Naive B cell (primary cell): Measurements from ENCODE around the gene ZFP36. TPM values are rescaled to one million over a fixed set of nuclear protein-coding genes. Genes with fewer than 3 reads are reported as not detected.

Experiments used
- ATAC-seq, 2 donors: fragments of 150-1000 bp; cut with Tn5 transposase; 2 replicates each; pipeline ENCODE4 v1.10.0; 2021; ENCODE audit warnings: low read depth in 2 of 2, mild to moderate bottlenecking in 2 of 2, moderate library complexity in 2 of 2
- DNase-seq: peaks from one replicate; pipeline ENCODE4 v3.0.0; 2022
- H3K27ac Mint-ChIP-seq, 6 donors: one replicate each; pipeline ENCODE4 v1.8.0; 2020 to 2022; ENCODE audit warnings: mild to moderate bottlenecking in 6 of 6, mixed read lengths in 6 of 6, moderate library complexity in 5 of 6, inconsistent platforms in 2 of 6
- H3K27me3 Mint-ChIP-seq, 3 donors: one replicate each; pipeline ENCODE4 v1.8.0; 2021 to 2022; ENCODE audit warnings: mixed read lengths in 3 of 3, mild to moderate bottlenecking in 1 of 3
- H3K36me3 Mint-ChIP-seq, 2 donors: one replicate each; pipeline ENCODE4 v1.8.0; 2020 to 2022; ENCODE audit warnings: mixed read lengths in 2 of 2, inconsistent platforms in 1 of 2, mild to moderate bottlenecking in 1 of 2
- H3K4me1 Mint-ChIP-seq, 3 donors: one replicate each; pipeline ENCODE4 v1.8.0; 2020 to 2022; ENCODE audit warnings: mixed read lengths in 3 of 3, inconsistent platforms in 1 of 3, mild to moderate bottlenecking in 1 of 3, moderate library complexity in 1 of 3
- H3K4me3 Mint-ChIP-seq, 8 donors: one replicate each; pipeline ENCODE4 v1.8.0; 2020 to 2022; ENCODE audit warnings: mild to moderate bottlenecking in 8 of 8, mixed read lengths in 8 of 8, moderate library complexity in 8 of 8, inconsistent platforms in 2 of 8
- H3K9me3 Mint-ChIP-seq, 7 donors: one replicate each; pipeline ENCODE4 v1.8.0; 2020 to 2022; ENCODE audit warnings: mixed read lengths in 7 of 7, mild to moderate bottlenecking in 5 of 7, inconsistent platforms in 2 of 7, moderate library complexity in 1 of 7
- polyA plus RNA-seq, 6 donors: library from polyadenylated mRNA; unstranded; fragments of 300-500 nt; fragmentation: Illumina TruSeq; gene quantifications; one replicate each; pipeline ENCODE4 v1.2.3, GENCODE V29; 2021; ENCODE audit warnings: low read depth in 6 of 6

ZFP36 gene
- polyA plus RNA-seq, 6 donors from 2014 or later, result 291 to 784 (median 445) TPM

- peaks cover 41 to 68% (median 49%) of the 10 kb centered on the region in 3 donors for H3K4me1 Mint-ChIP-seq
- H3K27me3 Mint-ChIP-seq, result peaks cover 0 to 7% (median 0%) of the 10 kb centered on the region in 3 donors
- H3K36me3 Mint-ChIP-seq, result peaks cover 13 to 18% of the 10 kb centered on the region in 2 donors
- peaks cover 0 to 2% (median 1%) of the 10 kb centered on the region in 7 donors for H3K9me3 Mint-ChIP-seq
- DNase-seq, result peak; percentile 93
- H3K4me3 Mint-ChIP-seq, result peak overlapping the region; percentile 83 to 99 (median 96)
- peak; percentile 28 to 31 for ATAC-seq
- H3K27ac Mint-ChIP-seq, result peak overlapping the region; percentile 98 to 100 (median 100)
These were observed 5.1 kb downstream of the ZFP36 start for GRCh38 chr19:39411832-39412099.

GRCh38 chr19:39412100-39412866, 5.6 kb downstream of the ZFP36 start, which contains the start of gene PLEKHG2:
PLEKHG2 (plus strand) TSS chr19:39412669; CDS start chr19:39414087, 1,418 bp downstream.
- peak within 1 kb of the TSS; percentile 83 to 99 (median 96) for H3K4me3 Mint-ChIP-seq
- H3K27me3 Mint-ChIP-seq, result peaks cover 0 to 7% (median 0%) of the 10 kb centered on the region in 3 donors
- H3K27ac Mint-ChIP-seq, result peak within 1 kb of the TSS; percentile 98 to 100 (median 100)
- peak; percentile 98 for DNase-seq
- H3K9me3 Mint-ChIP-seq, result peaks cover 0 to 2% (median 1%) of the 10 kb centered on the region in 7 donors
- ATAC-seq, result peak; percentile 56 to 58
- peaks cover 8 to 18% of the 10 kb centered on the region in 2 donors for H3K36me3 Mint-ChIP-seq
- peaks cover 41 to 63% (median 51%) of the 10 kb centered on the region in 3 donors for H3K4me1 Mint-ChIP-seq

- Mint-ChIP-seq H3K27me3 (peaks cover 0 to 7% (median 0%) of the 10 kb centered on the region in 3 donors), H3K36me3 (peaks cover 7 to 14% of the 10 kb centered on the region in 2 donors), H3K27ac (peak overlapping the region; percentile 68 to 100 (median 99)), H3K4me1 (peaks cover 43 to 60% (median 54%) of the 10 kb centered on the region in 3 donors), H3K4me3 (peak overlapping the region; percentile 83 to 99 (median 96)), H3K9me3 (peaks cover 0 to 2% (median 1%) of the 10 kb centered on the region in 7 donors)
- ATAC-seq, result no peak
- DNase-seq, result no peak
These were observed 6.2 kb downstream of the ZFP36 start for GRCh38 chr19:39412867-39413271.

GRCh38 chr19:39413272-39413910, 6.7 kb downstream of the ZFP36 start:
- Mint-ChIP-seq H3K27me3 (peaks cover 0 to 7% (median 0%) of the 10 kb centered on the region in 3 donors), H3K36me3 (peaks cover 7 to 8% of the 10 kb centered on the region in 2 donors), H3K9me3 (peaks cover 0 to 2% (median 1%) of the 10 kb centered on the region in 7 donors), H3K4me3 (peak overlapping the region; percentile 83 to 99 (median 96)), H3K4me1 (peaks cover 41 to 54% (median 51%) of the 10 kb centered on the region in 3 donors), H3K27ac (peak overlapping the region; percentile 85 to 100 (median 98))
- DNase-seq (no peak), ATAC-seq (no peak)

- peaks cover 0 to 7% (median 0%) of the 10 kb centered on the region in 3 donors for H3K27me3 Mint-ChIP-seq
- H3K36me3 Mint-ChIP-seq, result peaks cover under 1 to 2% of the 10 kb centered on the region in 2 donors
- H3K9me3 Mint-ChIP-seq, result peaks cover 0 to 2% (median 0%) of the 10 kb centered on the region in 7 donors
- ATAC-seq (no peak), DNase-seq (no peak)
- peak overlapping the region; percentile 79 to 98 (median 90) for H3K4me3 Mint-ChIP-seq
- peak overlapping the region; percentile 85 to 98 (median 94) for H3K27ac Mint-ChIP-seq
- H3K4me1 Mint-ChIP-seq, result peaks cover 35 to 48% (median 44%) of the 10 kb centered on the region in 3 donors
These were observed 7.4 kb downstream of the ZFP36 start for GRCh38 chr19:39413911-39414608.

GRCh38 chr19:39415111-39416046, 8.7 kb downstream of the ZFP36 start:
- Mint-ChIP-seq H3K4me1 (peaks cover 32 to 41% (median 36%) of the 10 kb centered on the region in 3 donors), H3K27me3 (peaks cover 0 to 7% (median 0%) of the 10 kb centered on the region in 3 donors), H3K36me3 (no peaks in the 10 kb centered on the region), H3K4me3 (peak overlapping the region in 4 of 8 donors; percentile 60 to 69 (median 64)), H3K27ac (peak overlapping the region in 3 of 6 donors; percentile 2 to 98 (median 80)), H3K9me3 (peaks cover 0 to 2% (median 0%) of the 10 kb centered on the region in 7 donors)
- DNase-seq (no peak), ATAC-seq (no peak)

GRCh38 chr19:39416152-39417120, 9.8 kb downstream of the ZFP36 start:
- no peak for DNase-seq
- peak overlapping the region in 2 of 8 donors; percentile 60 to 68 for H3K4me3 Mint-ChIP-seq
- peaks cover 21 to 30% (median 25%) of the 10 kb centered on the region in 3 donors for H3K4me1 Mint-ChIP-seq

GRCh38 chr19:39417463-39418181, 11.0 kb downstream of the ZFP36 start:
- ATAC-seq (peak; percentile 27 to 35), DNase-seq (no peak)
- Mint-ChIP-seq H3K27ac (peak overlapping the region in 4 of 6 donors; percentile 27 to 95 (median 79)), H3K4me1 (peaks cover 15 to 20% (median 16%) of the 10 kb centered on the region in 3 donors), H3K36me3 (no peaks in the 10 kb centered on the region), H3K27me3 (no peaks in the 10 kb centered on the region), H3K9me3 (no peaks in the 10 kb centered on the region), H3K4me3 (peak overlapping the region in 2 of 8 donors; percentile 21 to 66)

More at GRCh38 chr19:39416152-39417120, 9.8 kb downstream of the ZFP36 start:
- ATAC-seq, result no peak
- peaks cover 0 to 2% (median 0%) of the 10 kb centered on the region in 7 donors for H3K9me3 Mint-ChIP-seq
- peaks cover 0 to 7% (median 0%) of the 10 kb centered on the region in 3 donors for H3K27me3 Mint-ChIP-seq
- no peaks in the 10 kb centered on the region for H3K36me3 Mint-ChIP-seq
- H3K27ac Mint-ChIP-seq, result peak overlapping the region in 3 of 6 donors; percentile 27 to 86 (median 30)

GRCh38 chr19:39419003-39419402, 12.4 kb downstream of the ZFP36 start:
- no peaks in the 10 kb centered on the region for H3K36me3 Mint-ChIP-seq
- H3K4me1 Mint-ChIP-seq, result peaks cover 11 to 18% (median 11%) of the 10 kb centered on the region in 3 donors
- H3K9me3 Mint-ChIP-seq, result no peaks in the 10 kb centered on the region
- H3K4me3 Mint-ChIP-seq, result peak overlapping the region in 2 of 8 donors; percentile 36 to 46
- ATAC-seq (no peak), DNase-seq (no peak)
- H3K27ac Mint-ChIP-seq, result peak overlapping the region in 1 of 6 donors; percentile 66
- no peaks in the 10 kb centered on the region for H3K27me3 Mint-ChIP-seq

- ATAC-seq (no peak), DNase-seq (no peak)
- no peaks in the 10 kb centered on the region for H3K9me3 Mint-ChIP-seq
- H3K4me3 Mint-ChIP-seq, result no peak overlapping the region
- no peaks in the 10 kb centered on the region for H3K36me3 Mint-ChIP-seq
- peaks cover 5 to 9% (median 7%) of the 10 kb centered on the region in 3 donors for H3K4me1 Mint-ChIP-seq
- H3K27me3 Mint-ChIP-seq, result no peaks in the 10 kb centered on the region
- no peak overlapping the region for H3K27ac Mint-ChIP-seq
These were observed 14.1 kb downstream of the ZFP36 start for GRCh38 chr19:39420769-39421168.

- H3K27me3 Mint-ChIP-seq, result no peaks in the 10 kb centered on the region
- ATAC-seq (no peak), DNase-seq (no peak)
- H3K27ac Mint-ChIP-seq, result no peak overlapping the region
- H3K4me1 Mint-ChIP-seq, result peaks cover 7 to 13% (median 11%) of the 10 kb centered on the region in 3 donors
- H3K9me3 Mint-ChIP-seq, result no peaks in the 10 kb centered on the region
- no peak overlapping the region for H3K4me3 Mint-ChIP-seq
- H3K36me3 Mint-ChIP-seq, result no peaks in the 10 kb centered on the region
These were observed 15.4 kb downstream of the ZFP36 start for GRCh38 chr19:39422020-39422419.
